ENCODE data around the gene RAI1.

The RAI1 gene

DNA sequence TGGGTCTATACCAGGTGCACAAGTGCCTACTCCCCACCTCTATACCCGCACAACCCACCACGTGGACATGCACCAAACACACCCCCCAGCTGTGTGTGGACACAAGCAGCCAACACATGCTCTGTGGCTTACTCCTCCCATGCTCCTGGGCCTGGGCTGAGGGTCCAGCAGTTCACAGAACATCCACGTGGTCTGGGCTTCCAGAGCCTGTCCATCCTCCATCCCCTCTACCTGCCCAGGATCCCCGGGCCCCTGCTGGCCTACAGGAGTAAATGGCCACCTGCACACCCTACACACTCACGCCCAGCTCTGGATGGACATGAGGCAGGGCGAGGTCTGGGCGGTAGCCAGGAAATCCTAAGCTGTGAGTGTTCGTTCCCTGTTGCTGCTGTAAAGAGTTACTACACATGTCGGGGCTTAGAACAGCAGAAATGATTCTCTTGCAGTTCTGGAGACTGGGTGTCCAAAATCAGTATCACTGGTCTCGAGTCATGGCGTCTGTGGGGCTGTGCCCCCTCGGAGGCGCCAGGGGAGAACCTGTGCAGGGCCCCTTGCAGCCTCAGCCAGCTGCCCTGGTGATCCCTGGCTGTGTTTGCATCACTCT lies 15.0 kb upstream of the RAI1 start:
- DNase-seq: no peak
- Histone ChIP-seq H3K27me3 (peaks cover 0 to 3% of the 10 kb centered on the region in 2 donors), H3K36me3 (no peaks in the 10 kb centered on the region), H3K27ac (no peak overlapping the region), H3K4me1 (peaks cover 0 to 6% (median 1%) of the 10 kb centered on the region in 4 donors), H3K9me3 (no peaks in the 10 kb centered on the region), H3K4me3 (no peak overlapping the region)
- TF ChIP-seq, protein P1, sequence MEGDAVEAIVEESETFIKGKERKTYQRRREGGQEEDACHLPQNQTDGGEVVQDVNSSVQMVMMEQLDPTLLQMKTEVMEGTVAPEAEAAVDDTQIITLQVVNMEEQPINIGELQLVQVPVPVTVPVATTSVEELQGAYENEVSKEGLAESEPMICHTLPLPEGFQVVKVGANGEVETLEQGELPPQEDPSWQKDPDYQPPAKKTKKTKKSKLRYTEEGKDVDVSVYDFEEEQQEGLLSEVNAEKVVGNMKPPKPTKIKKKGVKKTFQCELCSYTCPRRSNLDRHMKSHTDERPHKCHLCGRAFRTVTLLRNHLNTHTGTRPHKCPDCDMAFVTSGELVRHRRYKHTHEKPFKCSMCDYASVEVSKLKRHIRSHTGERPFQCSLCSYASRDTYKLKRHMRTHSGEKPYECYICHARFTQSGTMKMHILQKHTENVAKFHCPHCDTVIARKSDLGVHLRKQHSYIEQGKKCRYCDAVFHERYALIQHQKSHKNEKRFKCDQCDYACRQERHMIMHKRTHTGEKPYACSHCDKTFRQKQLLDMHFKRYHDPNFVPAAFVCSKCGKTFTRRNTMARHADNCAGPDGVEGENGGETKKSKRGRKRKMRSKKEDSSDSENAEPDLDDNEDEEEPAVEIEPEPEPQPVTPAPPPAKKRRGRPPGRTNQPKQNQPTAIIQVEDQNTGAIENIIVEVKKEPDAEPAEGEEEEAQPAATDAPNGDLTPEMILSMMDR (IDR thresholded peaks at IDR 0.05): no peak
- intact Hi-C loops (cut with DNase I; ENCODE audit: low total_unique reads): no loop called here

- intact Hi-C loops (cut with DNase I; ENCODE audit: low total_unique reads): no loop called here
- H3K4me1 ChIP-seq: peaks cover 0 to 6% (median 1%) of the 10 kb centered on the region in 4 donors
- DNase-seq: no peak
- TF ChIP-seq, protein P1 (IDR thresholded peaks at IDR 0.05): no peak
- no peak overlapping the region for H3K4me3 ChIP-seq
- no peaks in the 10 kb centered on the region for H3K36me3 ChIP-seq
- peaks cover 0 to 6% of the 10 kb centered on the region in 2 donors for H3K27me3 ChIP-seq
- H3K27ac ChIP-seq: no peak overlapping the region
- no peaks in the 10 kb centered on the region for H3K9me3 ChIP-seq
These were observed 14.0 kb upstream of the RAI1 start for GRCh38 chr17:17667231-17667630.

DNA sequence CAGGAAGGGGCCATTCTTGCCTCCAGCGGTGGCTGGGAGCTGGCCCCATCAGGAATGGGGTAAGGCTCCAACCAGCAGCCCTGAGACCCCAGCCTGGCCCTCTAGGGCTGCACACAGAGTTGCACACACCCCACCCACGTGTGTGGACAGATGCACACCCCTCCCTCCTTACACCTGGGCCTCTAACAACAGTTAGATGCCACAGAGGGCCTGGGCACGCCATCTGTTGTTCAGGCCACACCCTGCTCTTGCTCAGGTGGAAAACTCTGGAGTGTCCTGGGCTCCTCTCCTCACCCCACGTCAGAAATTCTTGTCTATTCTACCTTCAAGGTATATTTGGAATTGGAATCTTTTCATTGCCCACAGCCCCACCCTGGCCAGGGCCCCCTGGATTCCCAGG lies 13.3 kb upstream of the RAI1 start:
- intact Hi-C loops (cut with DNase I; ENCODE audit: low total_unique reads): no loop called here
- H3K4me3 ChIP-seq: no peak overlapping the region
- DNase-seq: no peak
- H3K36me3 ChIP-seq: no peaks in the 10 kb centered on the region
- TF ChIP-seq, protein P1 (IDR thresholded peaks at IDR 0.05): no peak
- H3K27me3 ChIP-seq: peaks cover 0 to 6% of the 10 kb centered on the region in 2 donors
- no peak overlapping the region for H3K27ac ChIP-seq
- no peaks in the 10 kb centered on the region for H3K9me3 ChIP-seq
- peaks cover 0 to 6% (median 1%) of the 10 kb centered on the region in 4 donors for H3K4me1 ChIP-seq

DNA sequence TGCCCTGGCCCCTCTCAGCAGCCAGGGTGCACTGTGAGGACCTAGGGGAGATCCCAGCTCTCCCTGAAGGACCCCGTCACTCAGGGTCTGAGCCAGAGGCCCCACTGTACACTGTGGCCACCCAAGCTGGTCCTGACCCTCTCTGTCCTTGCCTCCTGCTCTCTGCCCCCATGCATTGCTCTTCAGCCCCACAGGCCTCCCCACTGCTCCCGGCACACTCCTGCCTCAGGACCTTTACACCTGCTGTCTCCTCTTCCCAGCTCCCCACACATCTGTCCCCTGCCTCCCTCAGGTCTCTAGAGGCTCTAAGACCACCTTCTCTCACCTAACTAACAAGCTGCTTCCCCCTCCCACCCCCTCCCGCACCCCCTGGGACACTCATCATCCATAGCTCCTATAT lies 12.9 kb upstream of the RAI1 start:
- H3K36me3 ChIP-seq: no peaks in the 10 kb centered on the region
- TF ChIP-seq, protein P1 (IDR thresholded peaks at IDR 0.05): no peak
- intact Hi-C loops (cut with DNase I; ENCODE audit: low total_unique reads): no loop called here
- no peak for DNase-seq
- no peak overlapping the region for H3K27ac ChIP-seq
- peaks cover 0 to 3% (median under 1%) of the 10 kb centered on the region in 4 donors for H3K4me1 ChIP-seq
- H3K27me3 ChIP-seq: peaks cover 0 to 6% of the 10 kb centered on the region in 2 donors
- no peaks in the 10 kb centered on the region for H3K9me3 ChIP-seq
- H3K4me3 ChIP-seq: no peak overlapping the region

DNA sequence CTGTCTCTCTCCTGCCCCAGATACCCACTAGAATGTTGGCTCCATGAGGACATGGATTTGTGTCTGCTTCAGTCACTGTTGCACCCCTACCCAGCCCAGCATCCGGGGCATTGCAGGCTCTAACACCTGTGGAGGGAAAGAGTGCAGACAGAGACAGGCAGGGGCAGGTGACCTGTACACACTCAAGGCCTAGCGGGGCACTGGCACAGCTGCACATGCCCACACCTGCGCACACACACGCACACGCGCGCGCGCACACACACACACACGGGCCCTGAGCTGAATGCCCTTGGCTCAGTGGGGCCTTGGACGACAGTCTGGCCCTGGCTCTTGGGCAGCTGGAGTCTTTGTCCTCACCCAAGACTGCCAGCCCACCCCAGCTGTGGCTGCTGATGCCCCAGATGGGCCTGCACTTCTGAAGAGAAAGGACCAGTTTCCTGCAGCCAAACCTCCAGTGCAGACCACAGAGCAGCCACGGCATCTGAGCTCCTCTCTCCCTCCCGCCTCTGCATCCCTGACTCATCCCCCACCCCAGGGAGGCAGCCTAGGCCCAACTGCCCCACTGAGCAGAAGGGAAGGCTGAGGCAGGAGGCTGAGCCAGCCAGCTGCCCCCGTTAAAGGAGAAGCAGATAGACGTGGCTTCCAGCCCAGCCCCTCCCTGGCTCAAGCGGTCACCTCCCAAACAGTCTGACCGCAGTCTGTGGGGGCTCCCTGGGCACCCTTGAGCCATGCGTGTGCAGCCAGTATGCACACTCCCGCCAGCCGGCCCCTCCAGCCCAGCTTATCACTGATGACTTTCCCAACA lies 12.3 kb upstream of the RAI1 start:
- no peak for DNase-seq
- Histone ChIP-seq H3K36me3 (no peaks in the 10 kb centered on the region), H3K9me3 (no peaks in the 10 kb centered on the region), H3K4me1 (no peaks in the 10 kb centered on the region), H3K27me3 (peaks cover 0 to 6% of the 10 kb centered on the region in 2 donors), H3K27ac (no peak overlapping the region), H3K4me3 (no peak overlapping the region)
- TF ChIP-seq, protein P1 (IDR thresholded peaks at IDR 0.05): no peak
- intact Hi-C loops (cut with DNase I; ENCODE audit: low total_unique reads): no loop called here

Data from tibial artery (tissue), 4 donors.